Activated CD4-positive, alpha-beta T cell treated with anti-CD3 and anti-CD28 coated beads, Interleukin-2, amount 50 U/mL, for 48 hours (primary cell): Measurements from ENCODE around the gene YY1AP1.
"Not testable (repeated sequence)": the region's sequence is repeated elsewhere in the genome, so short reads cannot be mapped to it uniquely, and the experiment has no call there.

Source experiments
- DNase-seq, 2 experiments: peaks; one replicate each; pipeline ENCODE4 v3.0.0-alpha.2; 2020

The YY1AP1 gene

GRCh38 chr1:155695608-155696007 is 7.0 kb upstream of the YY1AP1 start:
- no peak for DNase-seq

- no peak for DNase-seq
Measured at GRCh38 chr1:155695072-155695471, 6.5 kb upstream of the YY1AP1 start.

GRCh38 chr1:155694167-155694566 is 5.6 kb upstream of the YY1AP1 start:
- no peak for DNase-seq

GRCh38 chr1:155691992-155692528 is 3.5 kb upstream of the YY1AP1 start:
- no peak for DNase-seq

GRCh38 chr1:155689081-155689607 is 570 bp upstream of the YY1AP1 start, which contains the start of gene DAP3:
Gene DAP3 (plus strand): TSS chr1:155689091. CDS start chr1:155709780, 20,689 bp downstream.
- not testable (repeated sequence) for DNase-seq

- not testable (repeated sequence) for DNase-seq
Measured at GRCh38 chr1:155687705-155688323, 760 bp downstream of the YY1AP1 start.

- DNase-seq = no peak
Measured at GRCh38 chr1:155681776-155682175, 6.8 kb downstream of the YY1AP1 start.

GRCh38 chr1:155680531-155680930 is 8.0 kb downstream of the YY1AP1 start:
- no peak for DNase-seq

GRCh38 chr1:155678992-155679391 is 9.6 kb downstream of the YY1AP1 start:
- DNase-seq = not testable (repeated sequence)

GRCh38 chr1:155678027-155678426 is 10.5 kb downstream of the YY1AP1 start:
- no peak for DNase-seq

GRCh38 chr1:155673003-155673402 is 15.6 kb downstream of the YY1AP1 start:
- DNase-seq = no peak

- DNase-seq = no peak
Measured at GRCh38 chr1:155671750-155672149, 16.8 kb downstream of the YY1AP1 start.

GRCh38 chr1:155669233-155670162 is 19.1 kb downstream of the YY1AP1 start:
- DNase-seq = no peak

GRCh38 chr1:155661239-155661638 is 27.3 kb downstream of the YY1AP1 start:
- not testable (repeated sequence) for DNase-seq

- no peak for DNase-seq
Measured at GRCh38 chr1:155657463-155657862, 31.1 kb downstream of the YY1AP1 start.

GRCh38 chr1:155652951-155653350 is 35.6 kb downstream of the YY1AP1 start:
- DNase-seq = no peak

GRCh38 chr1:155651861-155652661 is 36.5 kb downstream of the YY1AP1 start:
- no peak for DNase-seq

- DNase-seq = no peak
Measured at GRCh38 chr1:155650231-155650757, 38.3 kb downstream of the YY1AP1 start.

GRCh38 chr1:155649676-155650075 is 38.9 kb downstream of the YY1AP1 start:
- no peak for DNase-seq

- no peak for DNase-seq
Measured at GRCh38 chr1:155648207-155649147, 40.1 kb downstream of the YY1AP1 start.

- no peak for DNase-seq
Measured at GRCh38 chr1:155646307-155646706, 42.3 kb downstream of the YY1AP1 start.
